HepG2 (cell line): ENCODE results near the gene TMEM125. TPM values are rescaled to one million over a fixed set of nuclear protein-coding genes. Genes with fewer than 3 reads are reported as not detected.

Experiments used
- CSRNP1 ChIP-seq: sonication (generic); formaldehyde crosslinking; IDR thresholded peaks from 2 replicates; pipeline ENCODE4 v1.8.1; 2023; ENCODE audit warnings: mild to moderate bottlenecking, missing genetic modification reagents
- CSRNP2 ChIP-seq: sonication (generic); formaldehyde crosslinking; conservative IDR thresholded peaks from 2 replicates; pipeline ENCODE4 v1.8.0; 2022; ENCODE audit warnings: low read depth, missing genetic modification reagents
- ELF4 ChIP-seq: sonication (generic); formaldehyde crosslinking; IDR thresholded peaks from 2 replicates; pipeline ENCODE4 v1.5.0; 2020; ENCODE audit warnings: missing genetic modification reagents, mild to moderate bottlenecking, moderate library complexity, borderline replicate concordance
- HDAC6 ChIP-seq: fragments of 200-600 bp; sonication (generic); IDR thresholded peaks from 2 replicates; pipeline ENCODE4 v1.7.0; 2017; ENCODE audit warnings: mild to moderate bottlenecking, antibody characterized with exemption, low read length, low read depth
- MEIS2 ChIP-seq: sonication (generic); formaldehyde crosslinking; IDR thresholded peaks from 2 replicates; pipeline ENCODE4 v1.9.0; 2021; ENCODE audit warnings: mild to moderate bottlenecking, missing genetic modification reagents
- NCOA1 ChIP-seq: sonication (generic); formaldehyde crosslinking; IDR thresholded peaks from 2 replicates; pipeline ENCODE4 v1.9.0; 2021; ENCODE audit warnings: missing genetic modification reagents
- NFKBIZ ChIP-seq: IDR thresholded peaks from 2 replicates; pipeline ENCODE4 v1.6.1; 2018; ENCODE audit warnings: missing genetic modification reagents, missing compliant biosample characterization
- NONO ChIP-seq, 2 experiments: fragments of 450-650 bp in 1 of 2; sonication (generic) in 1 of 2; formaldehyde crosslinking in 1 of 2; IDR thresholded peaks in 1 of 2; conservative IDR thresholded peaks in 1 of 2; 2 replicates each; pipeline versions ENCODE4 v1.6.1 to v1.8.0; 2017 to 2022; ENCODE audit warnings: mild to moderate bottlenecking in 1 of 2, missing genetic modification reagents in 1 of 2, moderate library complexity in 1 of 2
- PHB2 ChIP-seq: fragments of 450-650 bp; IDR thresholded peaks from 2 replicates; pipeline ENCODE4 v1.6.1; 2018; ENCODE audit not compliant: partially characterized antibody
- PRPF4 ChIP-seq: fragments of 200-400 bp; formaldehyde crosslinking; IDR thresholded peaks from 2 replicates; pipeline ENCODE4 v1.6.1; 2016; ENCODE audit warnings: low read length, low read depth; ENCODE audit not compliant: poor library complexity, severe bottlenecking
- SNAI1 ChIP-seq: sonication (generic); formaldehyde crosslinking; IDR thresholded peaks from 2 replicates; pipeline ENCODE4 v1.5.0; 2020; ENCODE audit warnings: mild to moderate bottlenecking, missing genetic modification reagents, borderline replicate concordance
- SRY ChIP-seq: sonication (generic); formaldehyde crosslinking; IDR thresholded peaks from 2 replicates; pipeline ENCODE4 v1.8.0; 2022; ENCODE audit warnings: mild to moderate bottlenecking, missing genetic modification reagents
- SUZ12 ChIP-seq: fragments of 150-350 bp; IDR thresholded peaks from 2 replicates; pipeline ENCODE4 v1.6.1; 2014; ENCODE audit warnings: low read depth, low read length
- ZFP36L2 ChIP-seq: sonication (generic); formaldehyde crosslinking; IDR thresholded peaks from 2 replicates; pipeline ENCODE4 v1.4.0; 2020; ENCODE audit warnings: missing genetic modification reagents
- ZMAT3 ChIP-seq: sonication (generic); formaldehyde crosslinking; conservative IDR thresholded peaks from 2 replicates; pipeline ENCODE4 v1.7.0; 2021; ENCODE audit warnings: missing genetic modification reagents
- ZNF205 ChIP-seq: IDR thresholded peaks from 2 replicates; pipeline ENCODE4 v1.6.1; 2018; ENCODE audit warnings: missing biosample characterization, missing genetic modification reagents
- ZNF234 ChIP-seq: sonication (generic); formaldehyde crosslinking; conservative IDR thresholded peaks from 2 replicates; pipeline ENCODE4 v1.5.1; 2020; ENCODE audit warnings: mild to moderate bottlenecking, missing genetic modification reagents
- ZNF329 ChIP-seq: sonication (generic); formaldehyde crosslinking; IDR thresholded peaks from 2 replicates; pipeline ENCODE4 v1.9.0; 2021; ENCODE audit warnings: low read depth, mild to moderate bottlenecking, missing genetic modification reagents
- ZNF337 ChIP-seq: sonication (generic); formaldehyde crosslinking; IDR thresholded peaks from 2 replicates; pipeline ENCODE4 v1.5.1; 2020; ENCODE audit warnings: missing genetic modification reagents, low read depth, mild to moderate bottlenecking, borderline replicate concordance
- ZNF567 ChIP-seq: sonication (generic); formaldehyde crosslinking; IDR thresholded peaks from 2 replicates; pipeline ENCODE4 v1.8.1; 2023; ENCODE audit warnings: mild to moderate bottlenecking, missing genetic modification reagents, borderline replicate concordance
- ZSCAN29 ChIP-seq: sonication (generic); formaldehyde crosslinking; conservative IDR thresholded peaks from 2 replicates; pipeline ENCODE4 v1.4.0; 2020; ENCODE audit warnings: mild to moderate bottlenecking, missing genetic modification reagents
- polyA plus RNA-seq, 8 experiments: library from polyadenylated mRNA; depleted of rRNA in 3 of 8; stranded (reverse) in 7 of 8; unstranded in 1 of 8; fragments of >200 nt; fragmentation: Illumina TruSeq in 4 of 8; extraction: Trizol in 4 of 8; gene quantifications; 2 replicates each; pipeline versions ENCODE4 v1.2.1 to v1.2.3, GENCODE V29; 2011 to 2016; ENCODE audit warnings: low read depth in 4 of 8, missing spikeins in 1 of 8, mixed read lengths in 1 of 8; ENCODE audit not compliant: insufficient read depth in 1 of 8
- total RNA-seq, 5 experiments: library from RNA; depleted of rRNA; stranded (reverse); fragments of >200 nt; fragmentation: Illumina TruSeq; extraction: Trizol; gene quantifications; 2 replicates each; pipeline ENCODE4 v1.2.3, GENCODE V29; 2016; ENCODE audit warnings: low read depth in 1 of 5
- TF ChIP-seq, protein P1 (sequence below): sonication (generic); formaldehyde crosslinking; IDR thresholded peaks from 2 replicates; pipeline ENCODE4 v1.4.0; 2020; ENCODE audit warnings: missing genetic modification reagents
- TF ChIP-seq, protein P2 (sequence below): IDR thresholded peaks from 2 replicates; pipeline ENCODE4 v1.6.1; 2016; ENCODE audit warnings: missing biosample characterization, missing genetic modification reagents, low read depth

Gene TMEM125
- total and polyA plus RNA-seq, 2 of the 13 experiments (the other 11 are each of a cell fraction or from before 2014, with no cell fraction given), result 0.03 TPM; not detected in 1

- TF ChIP-seq CSRNP1 (CRISPR knock-in tag) (peak; percentile 55; the same call in 1 of the 2 replicates), NFKBIZ (peak; percentile 27; the same call in 1 of the 2 replicates), ZNF234 (no peak), CSRNP2 (CRISPR knock-in tag) (no peak), ELF4 (no peak), HDAC6 (no peak), ZNF567 (CRISPR knock-in tag) (no peak), ZNF337 (CRISPR knock-in tag) (no peak), SUZ12 (no peak), ZNF329 (CRISPR knock-in tag) (no peak), ZSCAN29 (CRISPR knock-in tag) (no peak), NONO (IDR thresholded peaks at IDR 0.05) (no peak), NONO (CRISPR knock-in tag; conservative IDR thresholded peaks at IDR 0.05) (0 out of 2 replicates have a peak, but pooled peaks have one; percentile 8), PRPF4 (no peak), ZNF205 (0 out of 2 replicates have a peak, but pooled peaks have one; percentile 75), MEIS2 (CRISPR knock-in tag) (no peak), PHB2 (no peak), ZFP36L2 (CRISPR knock-in tag) (no peak), SRY (CRISPR knock-in tag) (no peak), NCOA1 (peak; percentile 84; the same call in 1 of the 2 replicates), SNAI1 (no peak), ZMAT3 (CRISPR knock-in tag) (no peak)
- TF ChIP-seq, protein P1, sequence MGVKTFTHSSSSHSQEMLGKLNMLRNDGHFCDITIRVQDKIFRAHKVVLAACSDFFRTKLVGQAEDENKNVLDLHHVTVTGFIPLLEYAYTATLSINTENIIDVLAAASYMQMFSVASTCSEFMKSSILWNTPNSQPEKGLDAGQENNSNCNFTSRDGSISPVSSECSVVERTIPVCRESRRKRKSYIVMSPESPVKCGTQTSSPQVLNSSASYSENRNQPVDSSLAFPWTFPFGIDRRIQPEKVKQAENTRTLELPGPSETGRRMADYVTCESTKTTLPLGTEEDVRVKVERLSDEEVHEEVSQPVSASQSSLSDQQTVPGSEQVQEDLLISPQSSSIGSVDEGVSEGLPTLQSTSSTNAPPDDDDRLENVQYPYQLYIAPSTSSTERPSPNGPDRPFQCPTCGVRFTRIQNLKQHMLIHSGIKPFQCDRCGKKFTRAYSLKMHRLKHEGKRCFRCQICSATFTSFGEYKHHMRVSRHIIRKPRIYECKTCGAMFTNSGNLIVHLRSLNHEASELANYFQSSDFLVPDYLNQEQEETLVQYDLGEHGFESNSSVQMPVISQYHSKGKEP (CRISPR knock-in tag), result no peak
- TF ChIP-seq, protein P2, sequence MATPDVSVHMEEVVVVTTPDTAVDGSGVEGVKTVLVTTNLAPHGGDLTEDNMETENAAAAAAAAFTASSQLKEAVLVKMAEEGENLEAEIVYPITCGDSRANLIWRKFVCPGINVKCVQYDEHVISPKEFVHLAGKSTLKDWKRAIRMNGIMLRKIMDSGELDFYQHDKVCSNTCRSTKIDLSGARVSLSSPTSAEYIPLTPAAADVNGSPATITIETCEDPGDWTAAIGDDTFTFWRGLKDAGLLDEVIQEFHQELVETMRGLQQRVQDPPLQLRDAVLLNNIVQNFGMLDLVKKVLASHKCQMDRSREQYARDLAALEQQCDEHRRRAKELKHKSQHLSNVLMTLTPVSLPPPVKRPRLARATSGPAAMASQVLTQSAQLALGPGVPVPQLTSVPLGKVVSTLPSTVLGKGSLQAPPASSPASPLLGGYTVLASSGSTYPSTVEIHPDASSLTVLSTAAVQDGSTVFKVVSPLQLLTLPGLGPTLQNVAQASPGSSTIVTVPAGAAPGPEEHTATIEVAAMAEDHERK (CRISPR knock-in tag), result no peak
These were observed 12.7 kb downstream of the TMEM125 start (continued) for GRCh38 chr1:43282220-43283195.
